Measurements from ENCODE around the gene CCL28.
"Not testable (repeated sequence)": the region's sequence is repeated elsewhere in the genome, so short reads cannot be mapped to it uniquely, and the experiment has no call there.

The CCL28 gene

GRCh38 chr5:43409809-43410271 is 2.4 kb downstream of the CCL28 start:
- peak overlapping the region; percentile 7; the same call in 1 of the 2 replicates for H3K27ac ChIP-seq
- TF ChIP-seq CTCF (conservative IDR thresholded peaks at IDR 0.05) (no peak), ZFX (IDR thresholded peaks at IDR 0.05) (no peak)

- not testable (repeated sequence) for H3K27ac ChIP-seq
Observed at GRCh38 chr5:43402524-43403066, 9.6 kb downstream of the CCL28 start.

GRCh38 chr5:43401827-43402226 is 10.4 kb downstream of the CCL28 start:
- TF ChIP-seq CTCF (conservative IDR thresholded peaks at IDR 0.05) (peak; percentile 35), ZFX (IDR thresholded peaks at IDR 0.05) (no peak)
- H3K27ac ChIP-seq: no peak overlapping the region

GRCh38 chr5:43400082-43400481 is 12.1 kb downstream of the CCL28 start:
- H3K27ac ChIP-seq: no peak overlapping the region
- TF ChIP-seq ZFX (IDR thresholded peaks at IDR 0.05): no peak
- peak; percentile 30 for TF ChIP-seq CTCF (conservative IDR thresholded peaks at IDR 0.05)

GRCh38 chr5:43396762-43397304 is 15.4 kb downstream of the CCL28 start:
- TF ChIP-seq ZFX (IDR thresholded peaks at IDR 0.05): no peak
- TF ChIP-seq CTCF (conservative IDR thresholded peaks at IDR 0.05): no peak
- no peak overlapping the region for H3K27ac ChIP-seq

- TF ChIP-seq CTCF (conservative IDR thresholded peaks at IDR 0.05) (no peak), ZFX (IDR thresholded peaks at IDR 0.05) (no peak)
- H3K27ac ChIP-seq: no peak overlapping the region
Observed at GRCh38 chr5:43390471-43390870, 21.7 kb downstream of the CCL28 start.

- H3K27ac ChIP-seq: no peak overlapping the region
- peak; percentile 97 for TF ChIP-seq CTCF (conservative IDR thresholded peaks at IDR 0.05)
- TF ChIP-seq ZFX (IDR thresholded peaks at IDR 0.05): no peak
Observed at GRCh38 chr5:43389679-43390329, 22.4 kb downstream of the CCL28 start.
